Skeletal muscle tissue (tissue), 4 donors: ENCODE data around the gene SV2A. TPM values are rescaled to one million over a fixed set of nuclear protein-coding genes. Genes with fewer than 3 reads are reported as not detected.
A peak's percentile ranks its signal among the peaks of the same experiment; 100 is the strongest.

Source experiments
- H3K27ac ChIP-seq: one replicate; pipeline ENCODE4 v1.7.0; 2013; ENCODE audit warnings: mild to moderate bottlenecking, low read depth, low read length, inconsistent platforms
- H3K27me3 ChIP-seq, 3 donors: one replicate each; pipeline ENCODE4 v1.7.0; 2013; ENCODE audit warnings: low read length in 3 of 3; ENCODE audit not compliant: control insufficient read depth in 3 of 3, insufficient read depth in 3 of 3
- H3K36me3 ChIP-seq, 3 donors: one replicate each; pipeline ENCODE4 v1.7.0; 2013; ENCODE audit warnings: low read length in 3 of 3; ENCODE audit not compliant: control insufficient read depth in 3 of 3, insufficient read depth in 3 of 3
- H3K4me1 ChIP-seq, 3 donors: one replicate each; pipeline ENCODE4 v1.7.0; 2013; ENCODE audit warnings: low read length in 3 of 3, mild to moderate bottlenecking in 3 of 3; ENCODE audit not compliant: control insufficient read depth in 3 of 3, insufficient read depth in 3 of 3
- H3K4me3 ChIP-seq, 3 donors: one replicate each; pipeline ENCODE4 v1.7.0; 2013; ENCODE audit warnings: low read length in 3 of 3
- H3K9ac ChIP-seq, 3 donors: one replicate each; pipeline ENCODE4 v1.7.0; 2013; ENCODE audit warnings: low read length in 3 of 3, mild to moderate bottlenecking in 3 of 3, moderate library complexity in 2 of 3, low read depth in 1 of 3
- H3K9me3 ChIP-seq, 3 donors: one replicate each; pipeline ENCODE4 v1.7.0; 2013; ENCODE audit warnings: low read length in 3 of 3; ENCODE audit not compliant: control insufficient read depth in 3 of 3
- total RNA-seq: library from RNA; depleted of rRNA; stranded (reverse); fragments of >200 nt; gene quantifications from one replicate; pipeline ENCODE4 v1.2.3, GENCODE V29; 2014
- donor health status: Osteomylitis.

Gene SV2A
- total RNA-seq, 1 donor from 2014 or later = 2.1 TPM

DNA sequence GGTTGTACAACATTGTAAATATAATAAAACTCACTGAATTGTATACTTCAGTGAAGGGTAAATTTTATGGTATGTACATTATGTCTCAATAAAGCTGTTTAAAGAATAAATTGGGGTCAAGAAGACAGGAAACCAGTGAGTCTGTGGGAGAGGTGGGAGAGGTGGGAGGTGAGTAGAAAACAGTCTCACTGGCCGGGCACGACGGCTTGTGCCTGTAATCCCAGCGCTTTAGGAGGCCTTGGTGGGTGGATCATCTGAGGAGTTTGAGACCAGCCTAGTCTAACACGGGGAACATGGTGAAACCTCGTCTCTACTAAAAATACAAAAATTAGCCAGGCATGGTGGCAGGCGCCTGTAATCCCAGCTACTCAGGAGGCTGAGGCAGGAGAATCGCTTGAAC is 14.8 kb upstream of the SV2A start:
- Histone ChIP-seq H3K27me3 (no peaks in the 10 kb centered on the region), H3K27ac (no peak overlapping the region), H3K9me3 (no peaks in the 10 kb centered on the region), H3K36me3 (peaks cover 0 to 5% (median under 1%) of the 10 kb centered on the region in 3 donors), H3K4me3 (no peak overlapping the region), H3K4me1 (peaks cover 22 to 35% (median 29%) of the 10 kb centered on the region in 3 donors), H3K9ac (no peak overlapping the region)

DNA sequence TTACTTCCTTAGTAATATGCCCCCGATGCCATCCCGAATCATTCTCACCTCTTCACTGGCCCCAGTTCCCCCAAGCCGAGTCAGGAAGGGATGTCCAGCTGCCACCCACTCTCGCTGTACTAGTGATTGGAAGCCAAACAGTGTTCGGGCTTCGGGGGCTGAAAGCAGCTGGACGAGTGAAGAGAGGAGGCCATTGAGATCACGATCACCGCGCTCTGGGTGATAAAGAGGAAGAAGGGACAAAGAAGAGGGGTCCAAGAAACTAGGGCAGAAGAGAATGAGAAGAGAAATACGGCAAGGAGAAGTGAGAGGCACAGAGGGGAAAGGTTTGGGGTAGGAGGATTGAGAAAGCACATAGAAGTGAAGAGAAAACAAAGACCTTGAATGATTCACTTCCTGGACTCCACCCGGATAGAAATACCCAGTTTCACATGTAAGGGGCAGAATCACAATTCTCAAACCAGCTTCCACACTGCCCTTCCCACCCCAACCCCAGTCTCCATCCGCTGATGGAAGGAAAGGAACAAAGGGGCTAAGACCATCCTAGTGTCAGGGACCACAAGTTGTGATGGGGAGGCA is 13.7 kb upstream of the SV2A start:
- H3K27ac ChIP-seq = no peak overlapping the region
- H3K4me1 ChIP-seq = peaks cover 22 to 33% (median 27%) of the 10 kb centered on the region in 3 donors
- no peak overlapping the region for H3K4me3 ChIP-seq
- peaks cover 5 to 9% (median 8%) of the 10 kb centered on the region in 3 donors for H3K36me3 ChIP-seq
- no peak overlapping the region for H3K9ac ChIP-seq
- no peaks in the 10 kb centered on the region for H3K9me3 ChIP-seq
- no peaks in the 10 kb centered on the region for H3K27me3 ChIP-seq

DNA sequence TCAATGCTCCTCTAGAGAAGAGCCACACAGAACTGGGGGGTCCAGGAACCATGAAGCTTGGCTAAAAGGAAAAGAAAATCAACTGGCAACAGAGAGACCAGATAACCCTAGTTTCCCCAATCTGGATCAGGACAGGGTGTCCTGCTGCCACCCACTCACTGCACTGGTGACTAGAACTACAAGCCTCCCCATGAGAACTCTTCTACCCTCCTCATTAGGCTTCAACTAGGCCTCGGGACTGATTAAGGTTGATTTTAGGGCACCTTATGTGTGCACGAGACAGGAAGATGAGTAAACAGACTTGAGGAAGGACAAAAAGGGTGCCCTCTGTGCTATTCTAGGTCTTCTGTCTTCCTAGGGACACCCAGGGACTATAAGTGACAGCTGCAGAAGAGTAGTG is 12.2 kb upstream of the SV2A start:
- Histone ChIP-seq H3K36me3 (peaks cover 19 to 23% (median 23%) of the 10 kb centered on the region in 3 donors), H3K4me3 (no peak overlapping the region), H3K4me1 (peaks cover 25 to 32% (median 32%) of the 10 kb centered on the region in 3 donors), H3K9me3 (no peaks in the 10 kb centered on the region), H3K9ac (no peak overlapping the region), H3K27me3 (no peaks in the 10 kb centered on the region), H3K27ac (no peak overlapping the region)

DNA sequence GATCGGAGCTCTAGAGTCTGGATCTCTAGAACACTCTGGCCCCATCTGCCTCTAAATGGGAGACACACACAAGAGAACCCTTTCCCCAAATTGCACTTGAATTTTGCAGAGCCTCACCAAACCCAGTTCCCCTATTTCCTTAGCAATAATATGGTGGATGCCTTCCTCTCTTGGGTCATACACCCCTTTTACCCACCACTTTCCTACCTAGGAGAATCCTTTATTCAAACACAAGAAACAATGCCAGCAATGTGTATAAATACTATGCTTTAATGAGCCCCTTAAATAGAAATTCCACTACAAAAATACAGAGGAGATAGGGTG is 10.7 kb upstream of the SV2A start:
- Histone ChIP-seq H3K36me3 (peaks cover 34 to 37% (median 37%) of the 10 kb centered on the region in 3 donors), H3K4me1 (peaks cover 25% of the 10 kb centered on the region in 3 donors), H3K27ac (peak overlapping the region; percentile 91), H3K9ac (peak overlapping the region; percentile 93 to 97 (median 95)), H3K27me3 (no peaks in the 10 kb centered on the region), H3K9me3 (no peaks in the 10 kb centered on the region), H3K4me3 (peak overlapping the region; percentile 95 to 97 (median 97))

DNA sequence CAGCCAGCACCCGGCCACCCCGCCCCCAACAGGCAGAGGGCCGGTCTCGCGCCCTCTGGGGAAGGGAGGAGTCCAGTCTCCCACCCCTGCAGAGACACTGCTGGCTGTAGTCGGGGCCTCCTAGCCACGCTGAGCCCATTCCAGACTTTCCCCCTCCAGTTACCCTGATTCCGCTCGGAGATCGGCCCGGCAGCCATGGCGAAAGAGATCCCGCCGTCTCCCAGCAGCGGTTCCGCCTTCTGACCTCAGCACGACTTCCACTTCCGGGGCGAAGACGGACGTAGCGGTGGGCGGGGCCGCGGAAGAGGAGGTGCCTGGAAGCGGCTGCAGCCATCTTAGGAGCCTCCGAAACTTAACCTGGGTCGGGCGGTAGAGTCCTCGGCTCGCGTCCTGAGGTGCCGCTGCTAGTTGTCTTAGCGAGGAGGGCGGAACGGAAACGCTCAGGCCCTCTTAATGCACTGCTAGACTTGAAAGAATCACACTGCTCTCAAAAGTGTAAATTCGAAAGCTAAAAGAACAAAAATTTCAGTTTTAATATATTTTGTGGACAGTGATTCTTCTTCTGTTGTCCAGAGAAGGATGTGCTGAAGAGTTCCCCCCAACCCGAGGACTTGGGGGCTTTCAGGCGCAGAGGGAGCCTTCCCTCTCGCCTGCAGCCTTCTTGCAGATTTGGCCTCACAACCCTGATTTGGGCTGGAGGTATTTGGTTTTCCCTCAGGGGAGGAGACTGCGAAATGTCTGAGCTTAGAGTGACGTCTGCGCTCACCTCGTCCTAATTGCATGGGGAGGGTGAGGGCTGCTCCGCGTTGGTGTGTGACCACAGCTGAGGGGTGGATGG is 10.1 kb upstream of the SV2A start, which contains the start of gene SF3B4:
Gene SF3B4, minus strand, starts transcription at position 241 of the 838 bp plus-strand sequence. Its CDS starts 44 bp downstream, at position 197.
- no peaks in the 10 kb centered on the region for H3K9me3 ChIP-seq
- peak within 1 kb of the TSS; percentile 93 to 97 (median 95) for H3K9ac ChIP-seq
- peaks cover 25% of the 10 kb centered on the region in 3 donors for H3K4me1 ChIP-seq
- peak within 1 kb of the TSS; percentile 91 for H3K27ac ChIP-seq
- H3K4me3 ChIP-seq = peak within 1 kb of the TSS; percentile 95 to 97 (median 97)
- H3K36me3 ChIP-seq = peaks cover 40 to 42% (median 41%) of the 10 kb centered on the region in 3 donors
- no peaks in the 10 kb centered on the region for H3K27me3 ChIP-seq

DNA sequence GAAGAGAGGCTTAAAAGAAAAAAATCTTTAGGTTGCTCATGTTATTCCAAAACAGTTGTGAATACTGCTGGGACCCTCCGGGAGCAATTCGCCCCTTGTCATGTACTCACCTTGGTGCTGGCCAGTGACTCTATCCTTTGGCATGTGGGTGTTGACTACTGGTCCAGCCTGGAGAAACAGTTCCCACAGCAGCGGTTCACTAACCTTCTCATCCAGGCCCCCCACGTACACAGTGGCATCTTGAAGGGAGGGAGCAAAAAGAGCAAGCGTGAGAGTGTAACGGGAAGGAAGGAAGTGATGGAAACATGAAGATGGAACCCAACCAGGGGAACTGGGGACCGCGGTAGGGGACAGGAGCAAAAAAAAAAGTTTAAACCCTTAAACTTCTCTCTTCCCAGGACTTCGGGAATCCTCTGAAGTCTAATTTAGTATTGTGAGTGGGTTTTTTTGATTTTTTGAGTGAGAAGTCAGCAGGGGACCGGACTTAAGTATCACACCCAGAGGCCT is 9.5 kb upstream of the SV2A start:
- peaks cover 25% of the 10 kb centered on the region in 3 donors for H3K4me1 ChIP-seq
- peak overlapping the region; percentile 91 for H3K27ac ChIP-seq
- no peaks in the 10 kb centered on the region for H3K9me3 ChIP-seq
- peak overlapping the region; percentile 93 to 97 (median 95) for H3K9ac ChIP-seq
- peaks cover 44 to 48% (median 45%) of the 10 kb centered on the region in 3 donors for H3K36me3 ChIP-seq
- H3K27me3 ChIP-seq = no peaks in the 10 kb centered on the region
- H3K4me3 ChIP-seq = peak overlapping the region; percentile 95 to 97 (median 97)

DNA sequence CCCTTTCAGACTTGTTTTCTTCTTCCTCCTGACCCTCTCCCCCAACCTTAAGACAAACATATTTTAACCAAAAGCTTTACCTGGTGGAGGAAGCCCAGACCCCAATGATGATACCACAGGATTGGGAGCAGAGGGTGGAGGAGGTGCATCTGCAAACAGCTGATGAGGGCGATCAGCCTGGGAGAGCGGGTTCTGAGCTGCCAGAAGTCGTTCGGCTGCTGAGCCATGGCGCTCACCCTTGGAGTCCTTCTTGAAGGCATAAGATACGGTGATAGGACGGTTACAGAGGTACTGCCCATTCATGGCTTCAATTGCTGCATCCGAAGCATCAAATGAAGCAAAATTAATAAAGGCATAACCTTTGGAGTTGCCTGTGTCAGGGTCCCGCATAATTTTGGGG is 8.7 kb upstream of the SV2A start:
- Histone ChIP-seq H3K36me3 (peaks cover 44 to 48% (median 45%) of the 10 kb centered on the region in 3 donors), H3K27me3 (no peaks in the 10 kb centered on the region), H3K9ac (no peak overlapping the region), H3K9me3 (no peaks in the 10 kb centered on the region), H3K4me3 (peak overlapping the region; percentile 39 to 97 (median 56)), H3K4me1 (peaks cover 25% of the 10 kb centered on the region in 3 donors), H3K27ac (no peak overlapping the region)

DNA sequence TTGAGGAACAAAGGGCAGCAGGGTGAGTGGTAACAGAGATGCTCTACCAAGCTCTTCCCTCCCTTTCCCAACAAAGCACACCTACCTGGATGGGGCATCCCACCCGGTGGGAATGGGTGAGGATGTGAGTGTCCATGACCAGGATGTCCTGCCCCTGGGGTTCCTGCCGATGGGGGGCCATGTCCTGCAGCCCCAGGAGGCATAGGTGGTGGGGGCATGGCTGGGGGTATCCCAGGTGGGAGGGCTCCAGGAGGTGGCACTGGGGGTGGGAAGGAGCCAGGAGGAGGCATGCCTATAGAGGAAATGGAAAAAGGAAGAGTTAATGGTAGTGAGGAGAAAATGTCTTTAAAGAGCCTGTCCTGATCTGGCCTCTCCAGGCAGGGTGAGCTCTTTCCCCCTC is 8.1 kb upstream of the SV2A start:
- no peaks in the 10 kb centered on the region for H3K9me3 ChIP-seq
- H3K9ac ChIP-seq = no peak overlapping the region
- no peak overlapping the region for H3K27ac ChIP-seq
- H3K36me3 ChIP-seq = peaks cover 44 to 48% (median 45%) of the 10 kb centered on the region in 3 donors
- H3K4me3 ChIP-seq = peak overlapping the region in 1 of 3 donors; percentile 39
- H3K27me3 ChIP-seq = no peaks in the 10 kb centered on the region
- peaks cover 25% of the 10 kb centered on the region in 3 donors for H3K4me1 ChIP-seq

DNA sequence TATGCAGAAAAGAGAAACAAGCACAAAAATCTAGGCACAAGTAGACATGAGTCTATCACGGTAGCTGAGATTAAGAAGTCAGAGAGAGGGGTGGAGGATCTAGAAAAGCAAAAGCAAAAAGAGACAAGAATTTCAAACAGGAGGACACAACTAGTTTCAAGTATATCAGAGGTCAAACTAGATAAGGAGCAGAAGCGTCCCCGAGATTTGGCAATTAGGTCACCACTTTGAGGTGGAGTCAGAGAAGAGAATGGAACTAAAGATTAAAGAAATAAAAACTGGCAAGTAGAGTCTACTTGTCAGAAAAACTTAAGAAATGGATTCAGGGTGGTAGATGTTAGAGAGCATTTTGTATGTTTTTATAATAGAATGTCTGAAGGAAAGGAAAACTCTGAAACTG is 7.7 kb upstream of the SV2A start:
- Histone ChIP-seq H3K4me3 (no peak overlapping the region), H3K27me3 (no peaks in the 10 kb centered on the region), H3K9ac (no peak overlapping the region), H3K9me3 (no peaks in the 10 kb centered on the region), H3K27ac (no peak overlapping the region), H3K4me1 (peaks cover 25% of the 10 kb centered on the region in 3 donors), H3K36me3 (peaks cover 44 to 48% (median 45%) of the 10 kb centered on the region in 3 donors)

DNA sequence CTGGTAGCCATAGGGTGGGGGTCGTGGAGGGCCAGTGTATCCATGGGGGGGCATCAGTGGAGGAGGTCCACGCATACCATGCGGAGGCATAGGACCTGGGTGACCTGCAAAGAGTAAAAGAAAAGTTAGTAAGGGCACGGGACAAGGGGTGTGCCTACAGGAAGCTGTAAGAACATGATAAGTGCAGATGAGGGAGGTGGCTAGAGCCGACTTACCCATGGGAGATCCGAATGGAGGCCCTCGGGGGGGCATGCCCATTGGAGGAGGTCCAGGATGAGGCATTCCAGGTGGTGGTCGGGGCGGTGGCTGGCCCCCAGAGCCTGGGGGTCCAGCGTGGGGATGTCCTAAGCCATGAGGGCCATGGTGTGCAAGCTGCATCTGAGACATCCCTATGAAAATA is 6.0 kb upstream of the SV2A start:
- H3K4me3 ChIP-seq = no peak overlapping the region
- H3K27me3 ChIP-seq = peaks cover 0 to 3% (median 1%) of the 10 kb centered on the region in 3 donors
- no peaks in the 10 kb centered on the region for H3K9me3 ChIP-seq
- peaks cover 44 to 45% (median 44%) of the 10 kb centered on the region in 3 donors for H3K36me3 ChIP-seq
- H3K4me1 ChIP-seq = peaks cover 24 to 25% (median 25%) of the 10 kb centered on the region in 3 donors
- H3K9ac ChIP-seq = no peak overlapping the region
- no peak overlapping the region for H3K27ac ChIP-seq
